ENCODE measurements around the gene LAMA1.

The LAMA1 gene

DNA sequence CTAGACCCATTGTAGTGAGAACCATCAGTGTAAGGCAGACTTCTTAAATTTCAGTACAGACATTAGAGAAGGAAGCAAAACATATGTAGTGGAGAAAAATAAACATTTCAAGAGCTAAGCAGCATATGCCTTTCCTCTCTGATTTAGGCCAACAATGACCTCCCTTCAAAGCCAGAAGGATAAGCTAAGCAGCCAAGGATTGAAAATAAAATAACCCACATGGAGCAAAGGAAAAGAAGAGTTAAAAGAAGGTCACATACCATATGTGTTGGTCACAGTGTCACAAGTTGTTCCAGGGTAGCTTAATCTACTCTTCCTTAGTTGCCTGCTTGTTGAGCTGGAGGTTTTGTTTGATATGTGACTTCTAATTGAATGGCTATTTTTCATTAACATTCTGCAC lies 15.6 kb upstream of the LAMA1 start:
- TF ChIP-seq GATA3 (IDR thresholded peaks at IDR 0.05; ENCODE audit: low read depth, low read length) (no peak), GATA2 (IDR thresholded peaks at IDR 0.05; ENCODE audit: low read depth, low read length) (no peak)

DNA sequence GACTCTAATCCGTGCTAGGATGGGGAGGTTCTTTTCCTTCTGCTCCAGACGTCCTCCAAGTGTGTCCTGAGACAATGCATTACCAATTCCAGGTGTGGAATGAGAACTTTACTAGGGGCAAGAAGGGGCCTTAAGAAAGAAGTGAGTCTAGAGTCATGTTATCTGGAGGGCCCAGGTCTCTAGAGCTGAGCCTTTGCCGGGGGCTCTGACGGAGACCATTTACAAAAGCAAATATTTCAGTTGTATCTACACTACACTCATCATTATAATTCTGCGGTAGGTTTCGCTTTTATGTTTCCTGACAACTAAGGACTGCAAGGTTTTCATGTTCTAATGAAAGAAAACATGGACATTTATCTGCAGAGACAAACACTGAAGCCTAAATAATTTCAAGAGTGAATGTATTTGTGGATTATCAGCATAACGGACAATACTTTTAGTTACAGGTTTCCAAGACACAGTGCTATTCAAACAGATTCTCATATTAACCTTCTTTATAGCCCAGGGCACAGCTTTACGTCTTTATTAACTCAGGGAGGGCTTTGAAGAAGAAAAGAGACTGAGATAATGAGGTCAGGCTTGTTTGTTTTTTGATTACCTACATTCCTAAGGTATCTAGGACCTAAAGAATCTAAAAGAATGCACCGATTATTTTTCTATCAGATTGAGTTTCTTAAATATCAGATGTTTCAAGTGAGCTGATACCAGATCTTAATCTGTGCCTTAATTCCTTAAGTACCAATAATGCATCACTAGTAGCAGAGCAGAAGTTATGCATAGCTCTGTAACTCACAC lies 15.0 kb upstream of the LAMA1 start:
- TF ChIP-seq GATA3 (IDR thresholded peaks at IDR 0.05; ENCODE audit: low read depth, low read length): no peak
- no peak for TF ChIP-seq GATA2 (IDR thresholded peaks at IDR 0.05; ENCODE audit: low read depth, low read length)

DNA sequence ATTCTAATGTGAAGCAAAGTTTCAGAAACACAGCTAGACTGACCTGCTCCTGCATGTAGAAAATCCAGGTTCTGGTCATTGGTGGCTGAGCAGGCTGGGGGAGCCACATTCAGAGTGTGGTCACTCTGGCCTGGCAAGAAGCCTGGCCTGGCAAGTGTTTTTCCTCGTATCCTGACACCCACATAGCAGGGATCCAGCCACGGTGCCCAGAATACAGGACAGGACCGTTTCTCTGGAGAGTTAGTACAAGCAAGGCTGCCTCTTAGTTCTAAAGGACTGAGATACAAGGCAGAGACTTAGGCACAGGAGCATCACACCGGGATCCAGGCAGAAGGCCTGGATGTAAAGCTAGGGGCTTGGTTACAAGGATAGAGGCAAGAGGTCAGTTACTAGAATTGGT lies 4.8 kb upstream of the LAMA1 start:
- TF ChIP-seq GATA2 (IDR thresholded peaks at IDR 0.05; ENCODE audit: low read depth, low read length): no peak

DNA sequence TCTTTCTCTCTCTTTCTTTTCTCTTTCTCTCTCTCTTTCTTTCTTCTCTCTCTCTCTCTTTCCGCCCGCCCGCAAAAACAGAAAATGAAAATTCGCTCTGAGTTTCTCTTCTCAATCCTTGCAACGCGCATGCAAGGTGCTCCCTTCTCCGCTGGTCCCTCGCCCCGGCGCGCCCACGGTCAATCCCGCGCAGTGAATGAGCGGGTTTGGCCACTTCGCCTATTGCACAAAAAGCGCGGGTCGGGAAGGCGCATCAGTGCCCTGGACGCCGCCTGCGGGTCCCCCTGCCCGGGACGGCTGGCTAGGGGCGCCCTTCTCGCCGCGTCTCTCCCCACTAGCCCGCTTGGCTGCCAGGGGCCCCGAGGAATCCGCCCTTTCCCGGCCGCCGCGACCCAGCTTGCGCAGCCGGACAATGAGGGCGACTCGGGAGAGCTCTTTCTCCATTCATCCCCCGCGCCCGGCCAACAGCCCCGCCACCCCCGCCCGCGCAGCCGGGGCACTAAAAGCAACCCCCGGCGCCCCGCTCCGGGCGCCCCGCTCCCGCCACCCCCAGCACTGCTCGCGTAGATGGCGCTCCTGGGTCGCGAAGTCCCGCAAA lies 706 bp downstream of the LAMA1 start:
- TF ChIP-seq GATA3 (IDR thresholded peaks at IDR 0.05; ENCODE audit: low read depth, low read length) (no peak), GATA2 (IDR thresholded peaks at IDR 0.05; ENCODE audit: low read depth, low read length) (no peak)

DNA sequence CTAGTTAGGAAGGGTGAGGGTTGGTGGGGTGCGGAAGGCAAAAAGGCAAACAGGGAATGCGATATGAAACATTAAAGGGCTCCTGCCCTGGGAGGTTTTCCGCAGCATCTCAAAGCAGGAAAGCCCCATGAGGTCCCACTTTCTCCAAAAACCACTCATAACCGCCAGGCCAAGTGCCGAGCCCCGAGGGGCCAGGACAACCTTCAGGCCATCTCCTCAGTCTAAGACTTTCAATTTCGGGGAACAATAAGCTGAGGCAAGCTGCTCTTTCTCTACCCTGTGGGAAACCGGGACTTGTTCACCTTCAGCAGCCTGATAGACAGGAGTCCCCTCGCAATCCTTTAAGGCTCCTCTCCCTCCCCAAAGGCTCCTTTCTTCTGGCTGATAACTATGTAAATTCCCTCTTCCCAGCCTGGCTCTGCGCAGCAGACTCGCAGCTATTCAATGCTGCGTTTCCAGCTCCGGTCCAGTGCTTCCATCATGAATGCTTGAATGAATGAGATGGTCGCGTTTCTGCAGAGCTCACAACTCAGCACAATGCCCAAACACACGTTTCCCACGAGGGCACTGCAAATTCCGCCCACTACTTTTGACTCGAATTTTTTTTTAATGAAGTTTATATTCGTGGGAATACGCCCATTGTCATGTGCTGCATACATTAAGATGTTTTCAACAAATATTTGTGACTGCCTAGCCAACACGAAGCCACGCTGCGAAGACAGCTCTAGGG lies 1.4 kb downstream of the LAMA1 start:
- TF ChIP-seq GATA3 (IDR thresholded peaks at IDR 0.05; ENCODE audit: low read depth, low read length) (no peak), GATA2 (IDR thresholded peaks at IDR 0.05; ENCODE audit: low read depth, low read length) (no peak)

DNA sequence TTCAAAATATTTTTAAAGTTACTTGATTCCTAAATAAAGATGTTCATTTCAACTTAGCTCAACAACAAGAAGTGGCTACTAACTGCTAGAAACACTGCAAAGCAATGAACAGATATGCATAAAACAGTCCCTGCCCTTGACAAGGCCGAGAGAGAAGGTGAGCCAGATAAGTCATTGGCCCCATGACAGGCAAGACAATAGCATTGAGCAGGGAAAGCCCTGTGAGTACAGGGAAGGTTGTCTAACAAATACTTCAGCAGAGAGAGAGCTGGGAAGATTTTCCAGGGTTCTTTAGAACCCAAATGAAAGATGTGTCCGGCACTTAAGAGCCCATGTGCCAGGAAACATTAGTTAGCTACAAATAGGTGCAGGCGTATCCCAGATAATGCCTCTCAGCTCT lies 4.7 kb downstream of the LAMA1 start:
- TF ChIP-seq GATA2 (IDR thresholded peaks at IDR 0.05; ENCODE audit: low read depth, low read length) (no peak), GATA3 (IDR thresholded peaks at IDR 0.05; ENCODE audit: low read depth, low read length) (no peak)

DNA sequence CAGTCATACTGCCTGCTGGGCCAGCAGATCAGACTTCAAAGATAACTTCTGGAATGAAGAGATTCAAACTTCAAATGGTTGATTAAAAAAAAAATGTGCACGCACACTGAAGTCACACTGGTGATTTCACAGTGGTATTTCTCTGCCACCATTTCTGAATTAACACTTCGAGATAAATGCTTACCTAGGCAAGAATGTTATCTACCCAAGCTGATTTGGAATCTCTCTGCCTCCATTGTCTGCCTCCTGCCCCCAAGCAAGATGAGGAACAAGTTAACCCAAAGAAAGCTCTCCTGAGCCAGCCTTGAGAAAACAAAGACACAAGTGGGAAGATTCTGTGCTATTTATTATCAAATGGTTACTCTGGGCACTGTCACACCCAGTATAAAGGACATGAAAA lies 6.5 kb downstream of the LAMA1 start:
- TF ChIP-seq GATA3 (IDR thresholded peaks at IDR 0.05; ENCODE audit: low read depth, low read length) (no peak), GATA2 (IDR thresholded peaks at IDR 0.05; ENCODE audit: low read depth, low read length) (no peak)

DNA sequence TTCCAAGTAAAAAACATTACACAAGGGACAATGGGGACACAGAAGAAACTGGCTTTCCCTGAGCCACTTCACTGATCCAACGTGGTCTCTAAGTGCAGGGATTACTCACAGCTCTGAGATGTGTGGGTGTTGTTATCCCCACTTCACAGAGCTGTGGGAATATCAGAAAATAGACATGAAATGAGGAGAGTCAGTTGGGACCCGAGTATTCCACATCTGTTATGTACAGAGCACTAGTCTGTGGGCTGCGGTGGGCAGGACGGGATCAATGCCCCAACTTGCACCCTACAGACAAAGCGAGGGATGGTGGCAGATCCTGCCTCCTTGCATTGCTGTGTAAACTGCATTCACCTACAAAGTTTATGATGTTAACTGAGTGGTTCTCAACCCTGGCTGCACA lies 11.7 kb downstream of the LAMA1 start:
- TF ChIP-seq GATA2 (IDR thresholded peaks at IDR 0.05; ENCODE audit: low read depth, low read length) (no peak), GATA3 (IDR thresholded peaks at IDR 0.05; ENCODE audit: low read depth, low read length) (no peak)

DNA sequence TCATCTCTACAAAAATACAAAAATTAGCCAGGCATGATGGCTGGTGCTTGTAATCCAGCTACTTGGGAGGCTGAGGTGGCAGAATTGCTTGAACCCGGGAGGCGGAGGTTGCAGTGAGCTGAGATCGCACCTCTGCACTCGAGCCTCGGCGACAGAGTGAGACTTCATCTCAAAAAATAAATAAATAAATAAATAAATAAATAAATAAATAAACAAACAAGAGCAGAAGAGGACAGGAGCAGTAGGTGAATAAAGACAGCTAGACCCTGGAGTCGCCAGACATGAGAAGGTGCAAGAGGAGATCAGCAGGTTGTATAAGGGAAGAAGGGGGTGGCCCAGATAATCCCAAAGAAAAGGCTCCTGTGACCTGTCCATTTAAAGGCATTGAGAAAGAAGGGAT lies 12.3 kb downstream of the LAMA1 start:
- TF ChIP-seq GATA2 (IDR thresholded peaks at IDR 0.05; ENCODE audit: low read depth, low read length) (no peak), GATA3 (IDR thresholded peaks at IDR 0.05; ENCODE audit: low read depth, low read length) (no peak)

DNA sequence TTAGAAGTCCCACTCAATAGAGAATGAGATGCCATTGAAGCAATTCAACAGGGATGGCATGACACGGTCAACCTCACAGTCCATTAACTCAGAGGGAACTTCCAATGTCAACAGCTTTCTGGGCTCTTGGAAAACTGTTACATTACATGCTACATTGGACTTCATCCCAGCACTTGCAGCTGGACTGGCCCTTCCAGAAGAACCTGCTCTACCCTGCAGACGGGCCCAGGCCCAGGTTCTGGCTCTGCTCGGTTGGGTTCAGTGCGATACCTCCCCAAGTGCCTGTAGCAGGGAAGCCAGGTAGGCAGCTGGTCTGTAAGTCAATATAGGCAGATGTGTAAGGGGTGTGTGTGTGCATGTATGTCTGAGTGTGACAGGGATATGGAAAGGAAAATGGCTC lies 12.9 kb downstream of the LAMA1 start:
- TF ChIP-seq GATA3 (IDR thresholded peaks at IDR 0.05; ENCODE audit: low read depth, low read length) (no peak), GATA2 (IDR thresholded peaks at IDR 0.05; ENCODE audit: low read depth, low read length) (no peak)

DNA sequence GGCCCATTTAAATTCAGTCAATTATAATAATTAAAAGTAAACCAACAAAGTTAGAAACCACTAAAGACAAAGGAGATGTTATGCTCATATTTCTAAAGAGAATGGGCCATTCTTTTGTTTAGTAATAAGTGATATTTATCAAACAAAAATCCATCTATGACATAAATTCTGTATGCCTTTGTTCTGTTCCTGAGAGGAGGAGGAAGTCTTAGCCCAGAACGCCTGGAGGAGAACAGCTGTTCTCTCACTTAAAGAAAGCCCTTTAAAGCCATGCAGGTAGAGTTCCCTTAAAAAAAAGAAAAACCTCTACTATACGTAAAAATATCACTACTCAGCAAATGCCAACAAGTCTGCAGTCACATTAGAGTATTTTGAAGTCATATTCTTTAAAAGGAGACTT lies 15.5 kb downstream of the LAMA1 start:
- TF ChIP-seq GATA3 (IDR thresholded peaks at IDR 0.05; ENCODE audit: low read depth, low read length): no peak
- TF ChIP-seq GATA2 (IDR thresholded peaks at IDR 0.05; ENCODE audit: low read depth, low read length): no peak

DNA sequence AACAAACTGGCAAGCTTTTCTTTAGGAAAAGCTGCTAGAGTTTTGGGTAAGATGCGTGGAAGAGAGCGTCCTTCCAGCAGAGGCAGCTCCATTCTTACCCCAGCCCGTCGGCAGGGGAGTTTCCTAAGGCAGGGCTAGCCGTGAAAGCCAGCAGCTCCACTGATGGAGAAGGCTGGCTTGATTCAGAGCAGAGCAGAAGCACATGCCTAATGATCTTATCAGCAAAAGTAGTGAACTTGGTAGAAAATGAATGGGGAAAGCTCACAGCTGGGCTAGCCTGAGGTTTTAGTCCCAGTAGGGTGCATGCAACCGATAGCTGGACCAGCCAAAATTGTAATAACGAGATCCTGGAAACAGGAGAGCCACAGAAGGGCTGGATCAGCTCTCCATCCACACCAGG lies 20.8 kb downstream of the LAMA1 start:
- TF ChIP-seq GATA2 (IDR thresholded peaks at IDR 0.05; ENCODE audit: low read depth, low read length) (peak; percentile 81), GATA3 (IDR thresholded peaks at IDR 0.05; ENCODE audit: low read depth, low read length) (peak; percentile 57)

DNA sequence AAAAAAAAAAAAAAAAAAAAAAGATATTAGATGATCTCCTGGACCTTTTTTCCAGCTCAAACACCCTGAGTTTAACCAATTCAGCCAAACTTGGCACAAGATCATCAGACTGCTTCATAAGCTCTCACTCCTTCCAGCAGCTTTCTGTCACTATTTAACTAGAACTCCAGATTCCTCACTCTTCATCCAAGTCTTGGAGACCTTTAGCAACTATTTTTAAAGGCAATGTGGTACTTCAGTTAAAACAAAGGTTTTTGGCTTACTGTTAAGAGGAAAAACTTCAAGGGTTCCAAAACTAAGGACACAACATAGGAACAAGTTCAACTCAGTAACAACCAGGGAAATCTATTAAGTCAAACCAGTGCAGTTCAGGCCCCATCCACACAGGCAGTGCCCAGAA lies 23.2 kb downstream of the LAMA1 start:
- no peak for TF ChIP-seq GATA2 (IDR thresholded peaks at IDR 0.05; ENCODE audit: low read depth, low read length)
- no peak for TF ChIP-seq GATA3 (IDR thresholded peaks at IDR 0.05; ENCODE audit: low read depth, low read length)

DNA sequence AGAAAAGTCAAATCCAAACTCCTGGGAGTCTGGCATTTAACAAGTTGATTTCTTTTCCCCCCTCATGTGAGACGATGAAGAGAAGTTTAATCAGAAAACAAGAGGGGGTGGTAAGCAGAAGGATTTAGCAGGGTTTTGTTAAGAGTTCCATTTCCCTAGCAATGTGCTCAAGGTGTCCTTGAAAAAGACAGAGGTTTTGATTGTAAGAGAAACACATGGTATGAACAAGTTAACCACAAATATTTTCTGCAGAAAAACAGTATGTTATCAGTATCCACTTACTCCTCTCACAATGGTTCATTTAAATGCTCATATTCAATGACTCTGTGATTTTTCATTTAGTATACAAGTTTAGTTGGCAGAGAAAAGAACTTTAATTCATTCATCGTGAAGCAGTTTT lies 26.8 kb downstream of the LAMA1 start:
- TF ChIP-seq GATA2 (IDR thresholded peaks at IDR 0.05; ENCODE audit: low read depth, low read length) (no peak), GATA3 (IDR thresholded peaks at IDR 0.05; ENCODE audit: low read depth, low read length) (no peak)

DNA sequence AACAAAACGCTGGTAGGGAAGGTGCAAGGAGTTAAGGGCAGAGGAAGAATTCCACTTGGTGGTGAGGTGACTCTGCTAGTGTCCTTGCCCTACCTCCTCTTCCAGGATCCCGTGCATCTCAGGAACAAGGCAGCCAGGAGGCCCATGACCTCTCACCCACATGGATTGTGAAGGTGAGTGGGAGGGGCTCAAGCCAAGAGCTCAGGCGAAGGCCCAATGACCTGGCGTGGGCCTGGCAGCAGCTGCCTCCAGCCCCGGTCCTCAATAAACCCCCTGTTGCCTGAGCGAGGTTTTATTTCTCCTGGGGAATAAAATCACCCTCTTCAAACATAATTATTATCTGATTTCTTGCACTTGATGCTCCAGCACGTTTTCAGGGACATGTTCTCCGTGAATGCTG lies 28.2 kb downstream of the LAMA1 start:
- TF ChIP-seq GATA2 (IDR thresholded peaks at IDR 0.05; ENCODE audit: low read depth, low read length) (no peak), GATA3 (IDR thresholded peaks at IDR 0.05; ENCODE audit: low read depth, low read length) (no peak)

All from SH-SY5Y (cell line).